ENCODE results near the gene NPTXR.
"Not testable (repeated sequence)": the region's sequence is repeated elsewhere in the genome, so short reads cannot be mapped to it uniquely, and the experiment has no call there.

The NPTXR gene

DNA sequence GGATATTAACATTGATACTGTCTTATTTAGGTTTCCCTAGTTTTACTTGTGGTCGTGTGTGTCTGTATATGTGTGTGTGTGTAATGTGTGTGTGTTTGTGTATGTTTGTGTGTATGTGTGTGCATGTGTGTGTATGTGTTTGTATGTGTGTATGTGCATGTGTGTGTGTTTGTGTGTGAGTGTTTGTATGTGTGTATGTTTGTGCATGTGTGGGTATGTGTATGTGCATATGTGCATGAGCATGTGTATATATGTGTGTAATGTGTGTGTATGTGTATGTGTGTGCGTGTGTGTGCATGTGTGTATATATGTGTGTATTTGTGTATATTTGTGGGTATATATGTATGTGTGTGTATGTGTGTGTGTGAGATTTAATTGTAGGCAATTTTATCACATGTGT lies 32.6 kb downstream of the NPTXR start:
- Histone ChIP-seq H3K4me3 (ENCODE audit: low read length) (no peak overlapping the region), H4K20me1 (ENCODE audit: control insufficient read depth, insufficient read depth, low read depth, low read length) (no peaks in the 10 kb centered on the region), H3K4me1 (ENCODE audit: control insufficient read depth, low read length) (no peaks in the 10 kb centered on the region), H3K27me3 (ENCODE audit: control insufficient read depth, low read length) (peaks cover 25% of the 10 kb centered on the region), H3K36me3 (ENCODE audit: control insufficient read depth, low read length) (no peaks in the 10 kb centered on the region), H3K9me3 (ENCODE audit: control insufficient read depth, insufficient read depth, low read length) (peaks cover 4% of the 10 kb centered on the region; the same call in 1 of the 2 replicates), H3F3A (ENCODE audit: control insufficient read depth, insufficient read depth) (no peaks in the 10 kb centered on the region), H3K4me2 (ENCODE audit: low read length) (no peak overlapping the region), H3K79me2 (ENCODE audit: control insufficient read depth, low read length) (no peaks in the 10 kb centered on the region), H3K27ac (ENCODE audit: low read depth, low read length) (no peak overlapping the region), H3K9me2 (replicated peaks; ENCODE audit: control insufficient read depth, low read length) (no peaks in the 10 kb centered on the region)
- TF ChIP-seq, protein P1, sequence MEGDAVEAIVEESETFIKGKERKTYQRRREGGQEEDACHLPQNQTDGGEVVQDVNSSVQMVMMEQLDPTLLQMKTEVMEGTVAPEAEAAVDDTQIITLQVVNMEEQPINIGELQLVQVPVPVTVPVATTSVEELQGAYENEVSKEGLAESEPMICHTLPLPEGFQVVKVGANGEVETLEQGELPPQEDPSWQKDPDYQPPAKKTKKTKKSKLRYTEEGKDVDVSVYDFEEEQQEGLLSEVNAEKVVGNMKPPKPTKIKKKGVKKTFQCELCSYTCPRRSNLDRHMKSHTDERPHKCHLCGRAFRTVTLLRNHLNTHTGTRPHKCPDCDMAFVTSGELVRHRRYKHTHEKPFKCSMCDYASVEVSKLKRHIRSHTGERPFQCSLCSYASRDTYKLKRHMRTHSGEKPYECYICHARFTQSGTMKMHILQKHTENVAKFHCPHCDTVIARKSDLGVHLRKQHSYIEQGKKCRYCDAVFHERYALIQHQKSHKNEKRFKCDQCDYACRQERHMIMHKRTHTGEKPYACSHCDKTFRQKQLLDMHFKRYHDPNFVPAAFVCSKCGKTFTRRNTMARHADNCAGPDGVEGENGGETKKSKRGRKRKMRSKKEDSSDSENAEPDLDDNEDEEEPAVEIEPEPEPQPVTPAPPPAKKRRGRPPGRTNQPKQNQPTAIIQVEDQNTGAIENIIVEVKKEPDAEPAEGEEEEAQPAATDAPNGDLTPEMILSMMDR (IDR thresholded peaks at IDR 0.05; ENCODE audit: low read depth, low read length, poor library complexity, severe bottlenecking): no peak
- no peak for TF ChIP-seq EZH2phosphoT487 (IDR thresholded peaks at IDR 0.05; ENCODE audit: borderline replicate concordance, low read length)

DNA sequence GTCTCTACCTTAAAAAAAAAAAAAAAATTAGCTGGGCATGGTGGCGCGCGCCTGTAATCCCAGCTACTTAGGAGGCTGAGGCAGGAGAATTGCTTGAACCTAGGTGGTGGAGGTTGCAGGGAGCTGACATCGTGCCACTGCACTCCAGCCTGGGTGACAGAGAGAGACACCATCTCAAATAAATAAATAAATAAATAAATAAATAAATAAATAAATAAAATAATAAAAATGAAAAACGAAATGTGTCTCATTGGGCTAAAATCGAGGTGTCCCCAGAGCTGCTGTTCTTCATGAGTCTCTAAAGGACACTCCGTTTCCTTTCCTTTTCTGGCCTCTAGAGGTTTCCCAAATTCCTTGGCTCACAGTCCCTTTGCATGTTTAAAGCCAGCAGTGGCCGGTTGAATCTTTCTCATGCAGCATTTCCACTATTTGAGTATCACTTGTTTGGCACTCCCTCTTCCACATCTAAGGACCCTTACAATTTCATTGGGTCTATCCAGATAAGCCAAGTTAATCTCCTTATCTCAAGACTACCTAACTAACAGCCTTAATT lies 38.7 kb downstream of the NPTXR start:
- not testable (repeated sequence) for H4K20me1 ChIP-seq (ENCODE audit: control insufficient read depth, insufficient read depth, low read depth, low read length); H3K27ac ChIP-seq (ENCODE audit: low read depth, low read length); H3F3A ChIP-seq (ENCODE audit: control insufficient read depth, insufficient read depth)

DNA sequence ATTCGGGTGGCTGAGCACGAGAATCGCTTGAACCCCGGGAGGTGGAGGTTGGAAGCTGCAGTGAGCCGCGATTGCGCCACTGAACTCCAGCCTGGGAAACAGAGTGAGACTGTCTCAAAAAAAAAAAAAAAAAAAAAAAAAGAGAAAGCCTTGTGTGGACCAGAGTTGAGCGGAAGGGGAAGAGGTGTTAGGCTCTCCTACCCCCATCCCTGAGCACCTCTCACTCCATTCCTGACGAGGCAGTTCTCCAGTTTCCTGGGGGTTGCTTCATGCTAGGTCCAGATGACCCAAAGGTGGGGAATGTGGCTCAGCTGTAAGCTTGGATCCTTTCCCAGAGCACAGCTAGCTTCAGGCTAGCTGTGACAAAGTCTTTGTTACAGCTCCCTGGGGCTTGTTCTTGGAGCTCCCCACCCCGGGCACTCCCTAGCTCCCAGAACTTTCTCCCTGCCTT lies 41.1 kb downstream of the NPTXR start:
- no peak overlapping the region for H3K27ac ChIP-seq (ENCODE audit: low read depth, low read length)
- no peak overlapping the region for H3K4me2 ChIP-seq (ENCODE audit: low read length)
- H3K9me3 ChIP-seq (ENCODE audit: control insufficient read depth, insufficient read depth, low read length): peaks cover 8% of the 10 kb centered on the region; the same call in 1 of the 2 replicates
- H3K79me2 ChIP-seq (ENCODE audit: control insufficient read depth, low read length): no peaks in the 10 kb centered on the region
- no peak overlapping the region for H3K4me3 ChIP-seq (ENCODE audit: low read length)
- H4K20me1 ChIP-seq (ENCODE audit: control insufficient read depth, insufficient read depth, low read depth, low read length): no peaks in the 10 kb centered on the region
- no peaks in the 10 kb centered on the region for H3K4me1 ChIP-seq (ENCODE audit: control insufficient read depth, low read length)
- H3K27me3 ChIP-seq (ENCODE audit: control insufficient read depth, low read length): 0 out of 2 replicates have a peak, but pooled peaks cover 3% of the 10 kb centered on the region
- H3K9me2 ChIP-seq (replicated peaks; ENCODE audit: control insufficient read depth, low read length): no peaks in the 10 kb centered on the region
- no peaks in the 10 kb centered on the region for H3K36me3 ChIP-seq (ENCODE audit: control insufficient read depth, low read length)
- no peak for TF ChIP-seq EZH2phosphoT487 (IDR thresholded peaks at IDR 0.05; ENCODE audit: borderline replicate concordance, low read length)
- TF ChIP-seq, protein P1 (IDR thresholded peaks at IDR 0.05; ENCODE audit: low read depth, low read length, poor library complexity, severe bottlenecking): no peak
- no peaks in the 10 kb centered on the region for H3F3A ChIP-seq (ENCODE audit: control insufficient read depth, insufficient read depth)

More for the DNA sequence above, 38.7 kb downstream of the NPTXR start:
- H3K9me2 ChIP-seq (replicated peaks; ENCODE audit: control insufficient read depth, low read length); H3K27me3 ChIP-seq (ENCODE audit: control insufficient read depth, low read length); H3K4me1 ChIP-seq (ENCODE audit: control insufficient read depth, low read length); H3K79me2 ChIP-seq (ENCODE audit: control insufficient read depth, low read length); H3K9me3 ChIP-seq (ENCODE audit: control insufficient read depth, insufficient read depth, low read length); H3K36me3 ChIP-seq (ENCODE audit: control insufficient read depth, low read length); H3K4me3 ChIP-seq (ENCODE audit: low read length); H3K4me2 ChIP-seq (ENCODE audit: low read length): not testable (repeated sequence)

DNA sequence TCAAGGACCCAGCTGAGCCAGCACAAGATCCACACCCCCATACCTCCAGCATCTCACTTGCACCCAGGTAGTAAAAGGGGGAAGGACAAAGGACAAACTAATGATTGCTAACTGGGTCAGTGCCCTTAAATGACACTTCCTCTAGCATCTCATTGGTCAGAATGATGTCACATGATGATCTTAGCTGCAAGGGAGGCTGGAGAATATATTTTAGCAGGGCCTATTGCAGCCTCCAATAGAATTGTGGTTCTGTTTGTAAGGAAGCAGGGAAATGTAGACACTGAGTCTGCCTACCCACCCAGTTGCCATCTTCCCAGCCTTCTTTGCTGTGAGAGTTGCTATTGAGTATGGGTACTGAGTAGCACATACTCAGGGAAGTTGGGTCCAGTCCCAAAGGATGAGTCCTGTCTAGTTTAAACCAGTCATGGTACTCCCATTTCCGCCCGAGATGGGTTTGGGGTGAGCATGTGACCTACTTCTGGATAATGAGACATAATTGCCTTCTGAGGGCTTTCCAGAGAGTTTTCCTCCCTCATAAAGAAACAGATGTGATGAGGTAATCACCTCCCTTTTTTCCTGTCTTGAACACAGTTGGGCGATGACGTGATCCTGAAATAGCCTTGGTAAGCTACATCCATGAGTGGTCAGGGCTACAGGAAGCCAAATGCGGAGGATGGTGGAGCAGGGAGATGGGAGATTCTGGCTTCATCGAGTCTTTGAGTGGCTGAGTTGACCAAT lies 44.4 kb downstream of the NPTXR start:
- Histone ChIP-seq H3K79me2 (ENCODE audit: control insufficient read depth, low read length) (no peaks in the 10 kb centered on the region), H3K27me3 (ENCODE audit: control insufficient read depth, low read length) (0 out of 2 replicates have a peak, but pooled peaks cover 3% of the 10 kb centered on the region), H3F3A (ENCODE audit: control insufficient read depth, insufficient read depth) (no peaks in the 10 kb centered on the region), H3K36me3 (ENCODE audit: control insufficient read depth, low read length) (no peaks in the 10 kb centered on the region), H3K27ac (ENCODE audit: low read depth, low read length) (no peak overlapping the region), H3K4me2 (ENCODE audit: low read length) (no peak overlapping the region), H3K4me3 (ENCODE audit: low read length) (no peak overlapping the region), H3K9me2 (replicated peaks; ENCODE audit: control insufficient read depth, low read length) (no peaks in the 10 kb centered on the region), H3K4me1 (ENCODE audit: control insufficient read depth, low read length) (peaks cover 4% of the 10 kb centered on the region), H4K20me1 (ENCODE audit: control insufficient read depth, insufficient read depth, low read depth, low read length) (no peaks in the 10 kb centered on the region), H3K9me3 (ENCODE audit: control insufficient read depth, insufficient read depth, low read length) (peaks cover 8% of the 10 kb centered on the region; the same call in 1 of the 2 replicates)
- TF ChIP-seq, protein P1 (IDR thresholded peaks at IDR 0.05; ENCODE audit: low read depth, low read length, poor library complexity, severe bottlenecking): no peak
- TF ChIP-seq EZH2phosphoT487 (IDR thresholded peaks at IDR 0.05; ENCODE audit: borderline replicate concordance, low read length): no peak
